ENCODE results near the gene SLC1A3. TPM values are rescaled to one million over a fixed set of nuclear protein-coding genes. Genes with fewer than 3 reads are reported as not detected.

The SLC1A3 gene
- total and polyA plus RNA-seq, 2 of the 4 experiments (the other 2 are of a cell fraction) = 0.27 to 1.3 TPM

GRCh38 chr5:36624277-36624676 is 17.9 kb downstream of the SLC1A3 start:
- no peak overlapping the region for H3K56ac ChIP-seq (ENCODE audit: extremely low read depth, insufficient read depth, low read length)
- no CpG with 5 or more reads among the region's 8 CpGs for WGBS, 2 experiments (ENCODE audit: extremely low coverage in 2 of 2, insufficient read length in 1 of 2)
- in situ Hi-C loops (cut with MboI; ENCODE audit: low sequenced_read_pairs) (no loop called here), dilution Hi-C loops (cut with HindIII; ENCODE audit: low sequenced_read_pairs, unreplicated experiment) (no loop called here), intact Hi-C loops (cut with micrococcal nuclease) (no loop called here)
- H3K27ac ChIP-seq (ENCODE audit: insufficient read depth, low read length) = no peak overlapping the region
- H2AK5ac ChIP-seq (ENCODE audit: low read depth, low read length) = no peak overlapping the region
- H3K14ac ChIP-seq (replicated peaks; ENCODE audit: low read depth, low read length) = no peak overlapping the region
- H4K5ac ChIP-seq (ENCODE audit: low read depth, low read length) = no peak overlapping the region
- H2BK20ac ChIP-seq (ENCODE audit: low read depth, low read length) = no peak overlapping the region
- ATAC-seq (ENCODE audit: low read depth) (no peak), DNase-seq (no peak)
- no peaks in the 10 kb centered on the region for H3K79me1 ChIP-seq (ENCODE audit: low read depth in 1 of 2, low read length in 2 of 2)
- no peak overlapping the region for H2BK15ac ChIP-seq (ENCODE audit: low read depth, low read length)
- no peak overlapping the region for H3K18ac ChIP-seq (ENCODE audit: low read depth, low read length)
- H4K91ac ChIP-seq (ENCODE audit: insufficient read depth, low read depth, low read length) = no peak overlapping the region
- no peaks in the 10 kb centered on the region for H3K4me1 ChIP-seq (ENCODE audit: control insufficient read depth, insufficient read depth, low read length)
- TF ChIP-seq RFX5 (IDR thresholded peaks at IDR 0.05; ENCODE audit: low read depth, low read length) = no peak
- TF ChIP-seq, protein P1, sequence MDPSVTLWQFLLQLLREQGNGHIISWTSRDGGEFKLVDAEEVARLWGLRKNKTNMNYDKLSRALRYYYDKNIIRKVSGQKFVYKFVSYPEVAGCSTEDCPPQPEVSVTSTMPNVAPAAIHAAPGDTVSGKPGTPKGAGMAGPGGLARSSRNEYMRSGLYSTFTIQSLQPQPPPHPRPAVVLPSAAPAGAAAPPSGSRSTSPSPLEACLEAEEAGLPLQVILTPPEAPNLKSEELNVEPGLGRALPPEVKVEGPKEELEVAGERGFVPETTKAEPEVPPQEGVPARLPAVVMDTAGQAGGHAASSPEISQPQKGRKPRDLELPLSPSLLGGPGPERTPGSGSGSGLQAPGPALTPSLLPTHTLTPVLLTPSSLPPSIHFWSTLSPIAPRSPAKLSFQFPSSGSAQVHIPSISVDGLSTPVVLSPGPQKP (IDR thresholded peaks at IDR 0.05; ENCODE audit: borderline replicate concordance, low read depth, low read length) = no peak
- no peak for TF ChIP-seq FOS (IDR thresholded peaks at IDR 0.05; ENCODE audit: low read depth, low read length)
- TF ChIP-seq MXI1 (IDR thresholded peaks at IDR 0.05; ENCODE audit: borderline replicate concordance, low read depth, low read length) = no peak
- TF ChIP-seq CTCF (conservative IDR thresholded peaks at IDR 0.05; ENCODE audit: low read depth, low read length) = no peak
- no peak for TF ChIP-seq CEBPB (IDR thresholded peaks at IDR 0.05; ENCODE audit: low read depth, low read length)
- no peak overlapping the region for H3K9ac ChIP-seq (ENCODE audit: low read depth, low read length)
- no peaks in the 10 kb centered on the region for H3K36me3 ChIP-seq (ENCODE audit: control insufficient read depth, insufficient read depth, low read length)
- BruUV-seq (replicated peaks) = no TSS peak
- ChIA-PET POLR2A (ENCODE audit: unreplicated experiment) (no interaction called here), CTCF (no interaction called here)
- H2AK9ac ChIP-seq (replicated peaks; ENCODE audit: low read depth, low read length, poor library complexity) = no peak overlapping the region
- no peak overlapping the region for H3K4me2 ChIP-seq (ENCODE audit: low read depth, low read length)
- no peaks in the 10 kb centered on the region for H4K20me1 ChIP-seq (ENCODE audit: insufficient read depth, low read length)
- no peak overlapping the region for H2BK5ac ChIP-seq (ENCODE audit: low read depth, low read length, poor library complexity, severe bottlenecking)
- H2BK120ac ChIP-seq (ENCODE audit: low read depth, low read length) = no peak overlapping the region
- no peak overlapping the region for H2AFZ ChIP-seq (replicated peaks; ENCODE audit: low read length, poor library complexity)
- H3K4me3 ChIP-seq (ENCODE audit: insufficient read depth, low read depth, low read length) = no peak overlapping the region
- H3K9me3 ChIP-seq (ENCODE audit: control insufficient read depth, insufficient read depth, low read length) = no peaks in the 10 kb centered on the region
- H3K27me3 ChIP-seq (ENCODE audit: control insufficient read depth, insufficient read depth, low read length) = no peaks in the 10 kb centered on the region
- no peak overlapping the region for H3K4ac ChIP-seq (ENCODE audit: low read depth, low read length)
- no peaks in the 10 kb centered on the region for H3K9me1 ChIP-seq (ENCODE audit: insufficient read depth, low read length)
- no peak overlapping the region for H4K8ac ChIP-seq (ENCODE audit: low read depth in 2 of 2, low read length in 2 of 2)
- no peak overlapping the region for H3K23ac ChIP-seq (ENCODE audit: low read depth, low read length)
